Trophoblast cell (in vitro differentiated cells and primary cell): Measurements from ENCODE around the gene BTN3A1.

Experiments used
- DNase-seq, 2 donors: peaks; one replicate each; pipeline ENCODE4 v3.0.0-alpha.2; 2016
- H2AFZ ChIP-seq: 2 replicates; pipeline ENCODE4 v1.6.1; 2013; ENCODE audit warnings: low read length, moderate library complexity, mild to moderate bottlenecking; ENCODE audit not compliant: insufficient read depth, poor library complexity
- H2AK5ac ChIP-seq: 2 replicates; pipeline ENCODE4 v1.6.1; 2013; ENCODE audit warnings: mild to moderate bottlenecking, low read length
- H2BK120ac ChIP-seq: 2 replicates; pipeline ENCODE4 v1.6.1; 2013; ENCODE audit warnings: low read length, mild to moderate bottlenecking, moderate library complexity; ENCODE audit not compliant: insufficient read depth, poor library complexity
- H2BK12ac ChIP-seq: 2 replicates; pipeline ENCODE4 v1.6.1; 2013; ENCODE audit warnings: mild to moderate bottlenecking, low read length, moderate library complexity
- H2BK5ac ChIP-seq: 2 replicates; pipeline ENCODE4 v1.6.1; 2013; ENCODE audit warnings: low read length, low read depth, moderate library complexity, mild to moderate bottlenecking; ENCODE audit not compliant: poor library complexity
- H3K14ac ChIP-seq: 2 replicates; pipeline ENCODE4 v1.6.1; 2013; ENCODE audit warnings: mild to moderate bottlenecking, low read length
- H3K18ac ChIP-seq: 2 replicates; pipeline ENCODE4 v1.6.1; 2013; ENCODE audit warnings: mild to moderate bottlenecking, low read length
- H3K23ac ChIP-seq: 2 replicates; pipeline ENCODE4 v1.6.1; 2013; ENCODE audit warnings: low read length
- H3K27ac ChIP-seq: 2 replicates; pipeline ENCODE4 v1.5.1; 2013; ENCODE audit warnings: low read depth, mild to moderate bottlenecking, inconsistent platforms, low read length, moderate library complexity
- H3K27me3 ChIP-seq: 2 replicates; pipeline ENCODE4 v1.6.1; 2013; ENCODE audit warnings: inconsistent platforms, mild to moderate bottlenecking, low read length, moderate library complexity; ENCODE audit not compliant: insufficient read depth
- H3K36me3 ChIP-seq, 2 experiments: 1 replicate in 1 of 2; 2 replicates in 1 of 2; pipeline ENCODE4 v1.6.1; 2013; ENCODE audit warnings: low read length in 2 of 2, mild to moderate bottlenecking in 2 of 2, moderate library complexity in 1 of 2; ENCODE audit not compliant: insufficient read depth in 2 of 2, control insufficient read depth in 1 of 2
- H3K4ac ChIP-seq: 2 replicates; pipeline ENCODE4 v1.6.1; 2013; ENCODE audit warnings: low read depth, mild to moderate bottlenecking, low read length, moderate library complexity
- H3K4me1 ChIP-seq, 2 experiments: 1 replicate in 1 of 2; 2 replicates in 1 of 2; pipeline ENCODE4 v1.6.1; 2013; ENCODE audit warnings: low read length in 2 of 2, mild to moderate bottlenecking in 2 of 2, moderate library complexity in 1 of 2; ENCODE audit not compliant: insufficient read depth in 2 of 2, control insufficient read depth in 1 of 2
- H3K4me2 ChIP-seq: 2 replicates; pipeline ENCODE4 v1.6.1; 2013; ENCODE audit warnings: inconsistent platforms, mild to moderate bottlenecking, low read length, moderate library complexity
- H3K4me3 ChIP-seq: 2 replicates; pipeline ENCODE4 v1.5.1; 2013; ENCODE audit warnings: mild to moderate bottlenecking, low read depth, low read length, inconsistent platforms
- H3K79me1 ChIP-seq: one replicate; pipeline ENCODE4 v1.6.1; 2013; ENCODE audit warnings: low read length
- H3K79me2 ChIP-seq: 2 replicates; pipeline ENCODE4 v1.6.1; 2013; ENCODE audit warnings: low read length, mild to moderate bottlenecking; ENCODE audit not compliant: control insufficient read depth, insufficient read depth, poor library complexity
- H3K9ac ChIP-seq: 2 replicates; pipeline ENCODE4 v1.6.1; 2013; ENCODE audit warnings: mild to moderate bottlenecking, low read length
- H3K9me3 ChIP-seq: 2 replicates; pipeline ENCODE4 v1.6.1; 2013; ENCODE audit warnings: low read depth, mild to moderate bottlenecking, control low read depth, inconsistent platforms, low read length; ENCODE audit not compliant: insufficient read depth
- H4K12ac ChIP-seq: 2 replicates; pipeline ENCODE4 v1.6.1; 2013; ENCODE audit warnings: low read depth, mild to moderate bottlenecking, low read length, moderate library complexity
- H4K8ac ChIP-seq: 2 replicates; pipeline ENCODE4 v1.6.1; 2013; ENCODE audit warnings: low read depth, mild to moderate bottlenecking, low read length, moderate library complexity
- H4K91ac ChIP-seq: one replicate; pipeline ENCODE4 v1.6.1; 2013; ENCODE audit warnings: low read depth, mild to moderate bottlenecking, low read length, moderate library complexity
- WGBS: extraction: QIAGEN DNeasy Blood & Tissue Kit; methylation state at CpG from one replicate; pipeline ENCODE4 v1.1.7; 2013; ENCODE audit warnings: missing lambda C conversion rate; ENCODE audit not compliant: insufficient read length, insufficient coverage; ENCODE audit errors: extremely low coverage; 5-methylcytosine and 5-hydroxymethylcytosine counted together

BTN3A1 gene

GRCh38 chr6:26383624-26384417 is 18.3 kb upstream of the BTN3A1 start:
- Histone ChIP-seq H3K9me3 (no peaks in the 10 kb centered on the region), H3K79me1 (peaks cover 2% of the 10 kb centered on the region), H3K18ac (no peak overlapping the region), H3K14ac (peak overlapping the region; percentile 42), H3K79me2 (no peaks in the 10 kb centered on the region), H2BK120ac (no peak overlapping the region), H3K27me3 (no peaks in the 10 kb centered on the region), H4K12ac (no peak overlapping the region), H2AK5ac (no peak overlapping the region), H3K36me3 (no peaks in the 10 kb centered on the region), H4K91ac (peak overlapping the region; percentile 13), H3K9ac (no peak overlapping the region), H2BK12ac (no peak overlapping the region), H3K4ac (no peak overlapping the region), H3K4me1 (peaks cover 0 to 10% of the 10 kb centered on the region in 2 experiments), H4K8ac (peak overlapping the region; percentile 72), H2BK5ac (no peak overlapping the region), H3K4me3 (peak overlapping the region; percentile 74), H3K27ac (no peak overlapping the region), H3K4me2 (peak overlapping the region; percentile 71), H2AFZ (peak overlapping the region; percentile 97), H3K23ac (no peak overlapping the region)
- DNase-seq = no peak
- no CpG with 5 or more reads among the region's 7 CpGs for WGBS

GRCh38 chr6:26385734-26386125 is 16.3 kb upstream of the BTN3A1 start:
- no peak overlapping the region for H2BK12ac ChIP-seq
- H3K4me2 ChIP-seq = no peak overlapping the region
- H3K9me3 ChIP-seq = no peaks in the 10 kb centered on the region
- no peak overlapping the region for H3K14ac ChIP-seq
- H3K18ac ChIP-seq = no peak overlapping the region
- peaks cover 2% of the 10 kb centered on the region for H3K79me1 ChIP-seq
- no peak overlapping the region for H3K4me3 ChIP-seq
- no peak overlapping the region for H3K4ac ChIP-seq
- no peaks in the 10 kb centered on the region for H3K79me2 ChIP-seq
- peaks cover 0 to 10% of the 10 kb centered on the region in 2 experiments for H3K4me1 ChIP-seq
- no peak overlapping the region for H2BK5ac ChIP-seq
- no peak for DNase-seq
- H3K23ac ChIP-seq = no peak overlapping the region
- WGBS = no CpG with 5 or more reads among the region's 9 CpGs
- H4K8ac ChIP-seq = no peak overlapping the region
- no peak overlapping the region for H2AK5ac ChIP-seq
- no peak overlapping the region for H2AFZ ChIP-seq
- no peak overlapping the region for H4K91ac ChIP-seq
- H3K9ac ChIP-seq = no peak overlapping the region
- H2BK120ac ChIP-seq = no peak overlapping the region
- no peaks in the 10 kb centered on the region for H3K27me3 ChIP-seq
- no peaks in the 10 kb centered on the region for H3K36me3 ChIP-seq
- H3K27ac ChIP-seq = no peak overlapping the region
- H4K12ac ChIP-seq = no peak overlapping the region

GRCh38 chr6:26387565-26387964 is 14.5 kb upstream of the BTN3A1 start:
- DNase-seq = no peak
- Histone ChIP-seq H3K36me3 (no peaks in the 10 kb centered on the region), H3K4me1 (peaks cover 0 to 10% of the 10 kb centered on the region in 2 experiments), H3K4ac (no peak overlapping the region), H4K8ac (no peak overlapping the region), H2BK5ac (no peak overlapping the region), H3K14ac (no peak overlapping the region), H3K79me1 (peaks cover 2% of the 10 kb centered on the region), H3K18ac (no peak overlapping the region), H3K4me2 (no peak overlapping the region), H3K23ac (no peak overlapping the region), H2BK120ac (no peak overlapping the region), H3K27me3 (no peaks in the 10 kb centered on the region), H4K12ac (no peak overlapping the region), H3K9ac (no peak overlapping the region), H2AK5ac (no peak overlapping the region), H3K27ac (no peak overlapping the region), H4K91ac (no peak overlapping the region), H2BK12ac (no peak overlapping the region), H3K4me3 (no peak overlapping the region), H2AFZ (no peak overlapping the region), H3K79me2 (no peaks in the 10 kb centered on the region), H3K9me3 (no peaks in the 10 kb centered on the region)

- Histone ChIP-seq H3K23ac (no peak overlapping the region), H3K9ac (no peak overlapping the region), H3K27me3 (no peaks in the 10 kb centered on the region), H2AFZ (no peak overlapping the region), H3K14ac (no peak overlapping the region), H3K9me3 (no peaks in the 10 kb centered on the region), H3K79me2 (no peaks in the 10 kb centered on the region), H2BK120ac (no peak overlapping the region), H3K36me3 (no peaks in the 10 kb centered on the region), H2BK5ac (no peak overlapping the region), H3K79me1 (peaks cover 1% of the 10 kb centered on the region), H4K12ac (no peak overlapping the region), H3K4me1 (peaks cover 0 to 10% of the 10 kb centered on the region in 2 experiments), H4K8ac (no peak overlapping the region), H3K18ac (no peak overlapping the region), H4K91ac (no peak overlapping the region), H2AK5ac (no peak overlapping the region), H3K4ac (no peak overlapping the region), H2BK12ac (no peak overlapping the region), H3K27ac (no peak overlapping the region), H3K4me2 (no peak overlapping the region), H3K4me3 (no peak overlapping the region)
- DNase-seq = peak in 1 of 2 donors; percentile 10
- no CpG with 5 or more reads among the region's 6 CpGs for WGBS
Observed at GRCh38 chr6:26388014-26388413, 14.1 kb upstream of the BTN3A1 start.
